Measurements from ENCODE around the gene ABCC9. TPM values are rescaled to one million over a fixed set of nuclear protein-coding genes. Genes with fewer than 3 reads are reported as not detected.

ABCC9 gene
- total RNA-seq, 1 donor from 2014 or later: 32.6 TPM

- no peaks in the 10 kb centered on the region for H3K36me3 ChIP-seq
- no peak overlapping the region for H3K4me3 ChIP-seq
- H3K27ac ChIP-seq: no peak overlapping the region
- H3K27me3 ChIP-seq: no peaks in the 10 kb centered on the region
- no peaks in the 10 kb centered on the region for H3K9me3 ChIP-seq
- intact Hi-C loops (cut with DNase I): no loop called here
- no peaks in the 10 kb centered on the region for H3K4me1 ChIP-seq
- ATAC-seq: no peak
- TF ChIP-seq CTCF (IDR thresholded peaks at IDR 0.05): no peak
- DNase-seq: no peak
Measured at GRCh38 chr12:21971344-21971743, 30.1 kb upstream of the ABCC9 start.

- no peak for ATAC-seq
- Histone ChIP-seq H3K4me1 (no peaks in the 10 kb centered on the region), H3K27ac (no peak overlapping the region), H3K27me3 (no peaks in the 10 kb centered on the region), H3K4me3 (no peak overlapping the region), H3K9me3 (no peaks in the 10 kb centered on the region), H3K36me3 (no peaks in the 10 kb centered on the region)
- TF ChIP-seq CTCF (IDR thresholded peaks at IDR 0.05): no peak
- intact Hi-C loops (cut with DNase I): no loop called here
- DNase-seq: no peak
Measured at GRCh38 chr12:21962821-21963220, 21.6 kb upstream of the ABCC9 start.

- H3K27ac ChIP-seq: no peak overlapping the region
- TF ChIP-seq CTCF (IDR thresholded peaks at IDR 0.05): no peak
Measured at GRCh38 chr12:21962236-21962635, 21.0 kb upstream of the ABCC9 start.

GRCh38 chr12:21950649-21951048, 9.4 kb upstream of the ABCC9 start:
- TF ChIP-seq CTCF (IDR thresholded peaks at IDR 0.05): no peak
- H3K4me1 ChIP-seq: no peaks in the 10 kb centered on the region
- DNase-seq (no peak), ATAC-seq (no peak)
- H3K36me3 ChIP-seq: no peaks in the 10 kb centered on the region
- peaks cover 13% of the 10 kb centered on the region for H3K9me3 ChIP-seq
- H3K27ac ChIP-seq: no peak overlapping the region
- H3K27me3 ChIP-seq: no peaks in the 10 kb centered on the region
- intact Hi-C loops (cut with DNase I): no loop called here
- no peak overlapping the region for H3K4me3 ChIP-seq

More at GRCh38 chr12:21962236-21962635, 21.0 kb upstream of the ABCC9 start:
- ATAC-seq (no peak), DNase-seq (no peak)
- Histone ChIP-seq H3K9me3 (no peaks in the 10 kb centered on the region), H3K36me3 (no peaks in the 10 kb centered on the region), H3K4me3 (no peak overlapping the region), H3K4me1 (no peaks in the 10 kb centered on the region), H3K27me3 (no peaks in the 10 kb centered on the region)
- intact Hi-C loops (cut with DNase I): no loop called here

GRCh38 chr12:21949036-21949435, 7.8 kb upstream of the ABCC9 start:
- Histone ChIP-seq H3K4me1 (no peaks in the 10 kb centered on the region), H3K4me3 (no peak overlapping the region), H3K27me3 (no peaks in the 10 kb centered on the region), H3K27ac (no peak overlapping the region), H3K36me3 (no peaks in the 10 kb centered on the region), H3K9me3 (peaks cover 13% of the 10 kb centered on the region)
- intact Hi-C loops (cut with DNase I): no loop called here
- no peak for ATAC-seq
- no peak for TF ChIP-seq CTCF (IDR thresholded peaks at IDR 0.05)
- no peak for DNase-seq

- Histone ChIP-seq H3K4me1 (no peaks in the 10 kb centered on the region), H3K4me3 (no peak overlapping the region), H3K9me3 (peaks cover 13% of the 10 kb centered on the region), H3K36me3 (no peaks in the 10 kb centered on the region), H3K27me3 (peaks cover 5% of the 10 kb centered on the region), H3K27ac (no peak overlapping the region)
- no peak for TF ChIP-seq CTCF (IDR thresholded peaks at IDR 0.05)
- ATAC-seq (no peak), DNase-seq (no peak)
- intact Hi-C loops (cut with DNase I): no loop called here
Measured at GRCh38 chr12:21946983-21947382, 5.8 kb upstream of the ABCC9 start.

Data from upper lobe of right lung (tissue), 1 donor.